Activated naive CD4-positive, alpha-beta T cell treated with anti-CD3 and anti-CD28 coated beads, Interleukin-2, amount 50 U/mL, for 24 hours (primary cell): ENCODE results near the gene TCF12.
A peak's percentile ranks its signal among the peaks of the same experiment; 100 is the strongest.

Source experiments
- H3K27ac Mint-ChIP-seq: one replicate; pipeline ENCODE4 v1.8.0; 2021; ENCODE audit warnings: mild to moderate bottlenecking, mixed read lengths
- H3K27me3 Mint-ChIP-seq: one replicate; pipeline ENCODE4 v1.8.0; 2021; ENCODE audit warnings: mixed read lengths
- H3K36me3 Mint-ChIP-seq: one replicate; pipeline ENCODE4 v1.8.0; 2021; ENCODE audit warnings: mixed read lengths
- H3K4me1 Mint-ChIP-seq: one replicate; pipeline ENCODE4 v1.8.0; 2021; ENCODE audit warnings: mixed read lengths
- H3K4me3 Mint-ChIP-seq: one replicate; pipeline ENCODE4 v1.8.0; 2021; ENCODE audit warnings: mild to moderate bottlenecking, mixed read lengths
- H3K9me3 Mint-ChIP-seq: one replicate; pipeline ENCODE4 v1.8.0; 2021; ENCODE audit warnings: mixed read lengths

TCF12 gene

GRCh38 chr15:57288926-57289580, 370.6 kb downstream of the TCF12 start:
- H3K27ac Mint-ChIP-seq, result no peak overlapping the region
- no peaks in the 10 kb centered on the region for H3K27me3 Mint-ChIP-seq
- no peak overlapping the region for H3K4me3 Mint-ChIP-seq
- H3K36me3 Mint-ChIP-seq, result peaks cover 44% of the 10 kb centered on the region
- peaks cover 6% of the 10 kb centered on the region for H3K4me1 Mint-ChIP-seq
- H3K9me3 Mint-ChIP-seq, result peaks cover 13% of the 10 kb centered on the region

- no peak overlapping the region for H3K4me3 Mint-ChIP-seq
- peaks cover 38% of the 10 kb centered on the region for H3K36me3 Mint-ChIP-seq
- H3K27me3 Mint-ChIP-seq, result no peaks in the 10 kb centered on the region
- no peaks in the 10 kb centered on the region for H3K4me1 Mint-ChIP-seq
- peak overlapping the region; percentile 20 for H3K27ac Mint-ChIP-seq
- peaks cover 13% of the 10 kb centered on the region for H3K9me3 Mint-ChIP-seq
Observed at GRCh38 chr15:57290187-57290586, 371.7 kb downstream of the TCF12 start.

- no peak overlapping the region for H3K4me3 Mint-ChIP-seq
- no peak overlapping the region for H3K27ac Mint-ChIP-seq
- H3K36me3 Mint-ChIP-seq, result peaks cover 35% of the 10 kb centered on the region
- H3K27me3 Mint-ChIP-seq, result no peaks in the 10 kb centered on the region
- no peaks in the 10 kb centered on the region for H3K4me1 Mint-ChIP-seq
- H3K9me3 Mint-ChIP-seq, result peaks cover 13% of the 10 kb centered on the region
Observed at GRCh38 chr15:57290826-57291225, 372.4 kb downstream of the TCF12 start.

GRCh38 chr15:57296473-57297162, 378.2 kb downstream of the TCF12 start:
- Mint-ChIP-seq H3K27ac (no peak overlapping the region), H3K4me3 (no peak overlapping the region), H3K27me3 (no peaks in the 10 kb centered on the region), H3K4me1 (no peaks in the 10 kb centered on the region), H3K36me3 (peaks cover 11% of the 10 kb centered on the region), H3K9me3 (peaks cover 12% of the 10 kb centered on the region)

GRCh38 chr15:57297163-57297593, 378.7 kb downstream of the TCF12 start:
- Mint-ChIP-seq H3K36me3 (peaks cover 7% of the 10 kb centered on the region), H3K27me3 (no peaks in the 10 kb centered on the region), H3K4me3 (no peak overlapping the region), H3K9me3 (peaks cover 7% of the 10 kb centered on the region), H3K4me1 (no peaks in the 10 kb centered on the region), H3K27ac (no peak overlapping the region)

- peaks cover 4% of the 10 kb centered on the region for H3K36me3 Mint-ChIP-seq
- no peak overlapping the region for H3K27ac Mint-ChIP-seq
- H3K9me3 Mint-ChIP-seq, result peaks cover 5% of the 10 kb centered on the region
- H3K4me1 Mint-ChIP-seq, result no peaks in the 10 kb centered on the region
- H3K27me3 Mint-ChIP-seq, result no peaks in the 10 kb centered on the region
- no peak overlapping the region for H3K4me3 Mint-ChIP-seq
Observed at GRCh38 chr15:57297630-57298029, 379.2 kb downstream of the TCF12 start.

- no peak overlapping the region for H3K4me3 Mint-ChIP-seq
- H3K4me1 Mint-ChIP-seq, result no peaks in the 10 kb centered on the region
- H3K9me3 Mint-ChIP-seq, result peaks cover 2% of the 10 kb centered on the region
- peaks cover 2% of the 10 kb centered on the region for H3K36me3 Mint-ChIP-seq
- H3K27me3 Mint-ChIP-seq, result no peaks in the 10 kb centered on the region
- peak overlapping the region; percentile 5 for H3K27ac Mint-ChIP-seq
Observed at GRCh38 chr15:57298204-57298603, 379.8 kb downstream of the TCF12 start.

GRCh38 chr15:57298843-57299550, 380.6 kb downstream of the TCF12 start:
- no peaks in the 10 kb centered on the region for H3K36me3 Mint-ChIP-seq
- no peak overlapping the region for H3K4me3 Mint-ChIP-seq
- no peaks in the 10 kb centered on the region for H3K4me1 Mint-ChIP-seq
- no peaks in the 10 kb centered on the region for H3K27me3 Mint-ChIP-seq
- H3K27ac Mint-ChIP-seq, result no peak overlapping the region
- H3K9me3 Mint-ChIP-seq, result no peaks in the 10 kb centered on the region

- Mint-ChIP-seq H3K4me3 (no peak overlapping the region), H3K27me3 (peaks cover 5% of the 10 kb centered on the region), H3K36me3 (no peaks in the 10 kb centered on the region), H3K9me3 (no peaks in the 10 kb centered on the region), H3K27ac (no peak overlapping the region), H3K4me1 (peaks cover 3% of the 10 kb centered on the region)
Observed at GRCh38 chr15:57301307-57301706, 382.9 kb downstream of the TCF12 start.

- Mint-ChIP-seq H3K27me3 (peaks cover 7% of the 10 kb centered on the region), H3K4me3 (no peak overlapping the region), H3K4me1 (peaks cover 5% of the 10 kb centered on the region), H3K36me3 (no peaks in the 10 kb centered on the region), H3K27ac (no peak overlapping the region), H3K9me3 (no peaks in the 10 kb centered on the region)
Observed at GRCh38 chr15:57302640-57303257, 384.3 kb downstream of the TCF12 start.

GRCh38 chr15:57305009-57305408, 386.6 kb downstream of the TCF12 start:
- no peak overlapping the region for H3K4me3 Mint-ChIP-seq
- no peak overlapping the region for H3K27ac Mint-ChIP-seq
- H3K36me3 Mint-ChIP-seq, result no peaks in the 10 kb centered on the region
- peaks cover 7% of the 10 kb centered on the region for H3K27me3 Mint-ChIP-seq
- peaks cover 5% of the 10 kb centered on the region for H3K4me1 Mint-ChIP-seq
- no peaks in the 10 kb centered on the region for H3K9me3 Mint-ChIP-seq

- H3K9me3 Mint-ChIP-seq, result no peaks in the 10 kb centered on the region
- H3K27ac Mint-ChIP-seq, result no peak overlapping the region
- no peaks in the 10 kb centered on the region for H3K36me3 Mint-ChIP-seq
- peaks cover 5% of the 10 kb centered on the region for H3K4me1 Mint-ChIP-seq
- H3K4me3 Mint-ChIP-seq, result peak overlapping the region; percentile 47
- H3K27me3 Mint-ChIP-seq, result peaks cover 7% of the 10 kb centered on the region
Observed at GRCh38 chr15:57306161-57306943, 387.9 kb downstream of the TCF12 start.

GRCh38 chr15:57306944-57307411, 388.5 kb downstream of the TCF12 start:
- Mint-ChIP-seq H3K27me3 (peaks cover 7% of the 10 kb centered on the region), H3K27ac (no peak overlapping the region), H3K9me3 (no peaks in the 10 kb centered on the region), H3K36me3 (no peaks in the 10 kb centered on the region), H3K4me3 (peak overlapping the region; percentile 47), H3K4me1 (peaks cover 5% of the 10 kb centered on the region)

GRCh38 chr15:57307527-57308169, 389.2 kb downstream of the TCF12 start:
- no peak overlapping the region for H3K4me3 Mint-ChIP-seq
- no peak overlapping the region for H3K27ac Mint-ChIP-seq
- peaks cover 7% of the 10 kb centered on the region for H3K27me3 Mint-ChIP-seq
- peaks cover 5% of the 10 kb centered on the region for H3K4me1 Mint-ChIP-seq
- no peaks in the 10 kb centered on the region for H3K36me3 Mint-ChIP-seq
- no peaks in the 10 kb centered on the region for H3K9me3 Mint-ChIP-seq

- Mint-ChIP-seq H3K27ac (no peak overlapping the region), H3K9me3 (no peaks in the 10 kb centered on the region), H3K4me3 (no peak overlapping the region), H3K27me3 (peaks cover 7% of the 10 kb centered on the region), H3K36me3 (no peaks in the 10 kb centered on the region), H3K4me1 (peaks cover 5% of the 10 kb centered on the region)
Observed at GRCh38 chr15:57308170-57308545, 389.7 kb downstream of the TCF12 start.
